Measurements from ENCODE around the gene GPATCH4. TPM values are rescaled to one million over a fixed set of nuclear protein-coding genes. Genes with fewer than 3 reads are reported as not detected.
A peak's percentile ranks its signal among the peaks of the same experiment; 100 is the strongest.
"Not testable (repeated sequence)": the region's sequence is repeated elsewhere in the genome, so short reads cannot be mapped to it uniquely, and the experiment has no call there.

GPATCH4 gene
- total RNA-seq, 1 donor from 2014 or later = 19.7 TPM

DNA sequence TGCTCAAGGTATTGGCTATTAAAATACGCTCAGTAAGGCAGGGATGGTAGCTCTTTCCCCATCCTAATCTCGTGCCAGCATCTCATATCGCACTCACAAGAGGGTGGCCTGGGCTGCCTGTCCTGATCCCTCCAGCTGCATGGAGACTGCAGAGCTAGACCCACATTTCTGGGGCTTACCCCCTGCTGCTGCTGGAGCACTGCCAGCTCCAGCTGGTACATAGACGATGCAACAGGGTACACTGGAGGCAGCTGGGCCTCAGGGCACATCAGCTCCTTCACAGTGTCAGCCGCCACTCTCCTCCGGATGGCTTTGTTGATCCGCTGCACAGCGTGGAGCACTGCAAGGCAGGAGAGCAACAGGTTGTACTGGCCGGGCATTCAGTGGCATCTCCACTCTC is 44.9 kb downstream of the GPATCH4 start:
- no peak for ATAC-seq
- no peak for DNase-seq (ENCODE audit: low spot score)
- intact Hi-C loops (cut with DNase I) = no loop called here

DNA sequence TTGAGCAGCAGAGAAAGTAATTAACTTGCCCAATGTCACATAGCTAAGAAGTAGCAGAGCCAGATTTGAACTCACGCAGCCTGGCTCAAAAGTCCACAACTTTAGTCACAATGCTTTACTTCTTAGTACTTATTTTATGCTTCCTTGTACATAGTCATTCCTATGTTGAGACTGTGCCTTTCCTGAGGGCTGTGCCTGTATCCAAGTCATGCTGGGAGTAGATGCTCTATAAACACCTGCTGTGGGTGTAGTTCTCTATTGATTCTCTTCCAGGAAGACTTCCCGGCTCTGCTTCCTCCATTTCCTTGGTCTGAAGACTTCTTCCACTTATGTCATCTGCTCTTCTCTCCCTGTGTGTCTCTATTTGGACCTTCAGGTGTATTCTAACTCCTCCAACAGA is 45.6 kb downstream of the GPATCH4 start:
- ATAC-seq = no peak
- intact Hi-C loops (cut with DNase I) = no loop called here
- no peak for DNase-seq (ENCODE audit: low spot score)

- intact Hi-C loops (cut with DNase I) = no loop called here
- no peak for DNase-seq (ENCODE audit: low spot score)
- ATAC-seq = no peak
Measured at GRCh38 chr1:156554971-156555370, 46.3 kb downstream of the GPATCH4 start.

DNA sequence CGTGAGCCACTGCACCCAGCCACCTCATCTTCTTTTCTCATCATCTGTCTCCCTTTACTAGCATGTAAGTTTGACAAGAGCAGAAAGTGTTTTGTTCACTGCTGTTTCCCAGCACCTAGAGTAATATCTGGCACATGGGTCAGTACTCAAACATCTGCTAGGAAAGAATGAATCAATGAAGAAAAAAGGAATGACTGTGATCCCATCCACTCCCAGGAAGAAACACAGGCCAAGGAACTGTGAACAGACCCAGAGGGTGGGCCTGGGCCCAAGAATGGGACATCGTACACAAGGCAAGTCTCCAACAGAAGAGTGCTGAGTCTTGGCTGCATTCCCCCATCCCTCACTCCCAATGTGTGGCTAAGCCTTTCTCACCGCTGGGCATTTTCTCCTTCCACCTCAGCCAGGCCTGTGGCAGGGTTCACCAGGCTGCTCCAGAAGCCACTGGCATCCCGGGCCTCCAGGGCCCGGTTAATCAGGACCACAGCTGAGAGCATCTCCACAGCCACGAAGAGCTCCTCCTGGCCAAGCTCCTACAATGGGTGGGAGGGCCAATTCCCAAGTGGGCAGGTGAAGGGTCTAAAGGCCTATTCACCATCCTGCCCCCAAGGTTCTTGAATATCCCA is 47.3 kb downstream of the GPATCH4 start:
- no peak for ATAC-seq
- no peak for DNase-seq (ENCODE audit: low spot score)
- intact Hi-C loops (cut with DNase I) = no loop called here

GRCh38 chr1:156552937-156553336 is 48.3 kb downstream of the GPATCH4 start:
- intact Hi-C loops (cut with DNase I); DNase-seq (ENCODE audit: low spot score): not testable (repeated sequence)
- peak; percentile 63 for ATAC-seq

DNA sequence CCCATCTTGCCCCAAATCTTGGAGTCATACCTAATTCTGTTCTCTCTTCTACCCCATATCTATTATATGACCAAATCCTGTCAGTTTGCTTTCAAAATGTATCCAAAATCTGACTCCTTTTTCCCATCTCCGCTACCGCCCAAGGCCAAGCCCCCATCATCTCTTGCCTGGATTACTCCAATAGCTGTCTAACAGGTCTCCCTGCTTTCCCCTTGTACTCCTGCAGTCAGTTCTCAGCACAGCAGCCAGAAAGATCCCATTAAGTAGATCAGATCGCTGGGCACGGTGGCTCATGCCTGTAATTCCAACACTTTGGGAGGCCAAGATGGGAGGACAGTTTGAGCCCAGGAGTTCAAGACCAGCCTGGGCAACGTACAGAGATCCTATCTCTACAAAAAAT is 48.8 kb downstream of the GPATCH4 start:
- DNase-seq (ENCODE audit: low spot score) = no peak
- ATAC-seq = no peak
- intact Hi-C loops (cut with DNase I) = no loop called here

GRCh38 chr1:156551869-156552268 is 49.4 kb downstream of the GPATCH4 start:
- intact Hi-C loops (cut with DNase I) = no loop called here
- ATAC-seq (no peak), DNase-seq (ENCODE audit: low spot score) (no peak)

GRCh38 chr1:156551066-156551643 is 50.1 kb downstream of the GPATCH4 start:
- intact Hi-C loops (cut with DNase I) = no loop called here
- ATAC-seq = no peak

DNA sequence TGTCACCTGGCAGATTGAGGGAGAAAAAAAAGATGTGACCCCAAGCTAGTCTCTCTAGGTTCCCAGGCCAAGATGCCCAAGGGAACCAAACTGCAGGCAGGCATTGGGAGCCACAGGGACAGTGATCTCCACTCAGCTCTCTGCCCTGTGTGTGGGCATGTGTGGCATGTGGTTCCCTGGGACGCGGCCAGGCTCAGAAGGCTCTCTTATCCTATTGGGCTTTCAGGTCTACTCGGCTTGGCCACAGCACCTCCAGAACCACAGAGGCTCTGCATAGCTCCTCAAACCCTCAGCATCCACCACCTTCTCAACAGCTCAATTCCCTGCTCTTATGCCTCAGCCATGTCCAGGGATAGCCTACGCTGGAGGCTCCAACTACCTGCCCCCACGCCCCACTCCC is 50.9 kb downstream of the GPATCH4 start:
- no peak for ATAC-seq
- DNase-seq (ENCODE audit: low spot score) = no peak

More at GRCh38 chr1:156551066-156551643, 50.1 kb downstream of the GPATCH4 start:
- no peak for DNase-seq (ENCODE audit: low spot score)

GRCh38 chr1:156549831-156550230 is 51.4 kb downstream of the GPATCH4 start:
- intact Hi-C loops (cut with DNase I) = no loop called here
- ATAC-seq = no peak
- DNase-seq (ENCODE audit: low spot score) = no peak

More for the DNA sequence above, 50.9 kb downstream of the GPATCH4 start:
- intact Hi-C loops (cut with DNase I) = no loop called here

- ATAC-seq (no peak), DNase-seq (ENCODE audit: low spot score) (no peak)
- intact Hi-C loops (cut with DNase I) = no loop called here
Measured at GRCh38 chr1:156549390-156549789, 51.9 kb downstream of the GPATCH4 start.

DNA sequence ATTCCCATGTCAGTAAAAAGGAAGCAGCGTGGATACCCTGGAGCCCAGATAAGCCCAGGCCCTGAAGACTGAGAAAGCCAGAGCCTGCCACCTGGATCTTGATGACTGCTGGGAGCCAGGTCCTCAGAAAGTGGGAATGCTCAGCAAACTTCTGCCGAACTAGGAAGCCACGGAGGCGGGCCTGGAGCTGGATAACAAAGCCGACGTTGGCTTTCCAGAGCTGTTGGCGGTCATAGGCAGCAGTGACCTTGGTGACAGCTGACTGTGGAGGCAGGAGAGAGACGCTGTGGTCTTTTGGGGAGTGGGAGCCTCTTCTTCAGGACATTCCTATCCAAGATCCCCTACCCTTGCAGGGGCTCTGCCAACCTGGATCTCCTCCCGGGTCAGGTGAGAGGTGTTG is 53.3 kb downstream of the GPATCH4 start:
- ATAC-seq (no peak), DNase-seq (ENCODE audit: low spot score) (no peak)
- intact Hi-C loops (cut with DNase I) = no loop called here

DNA sequence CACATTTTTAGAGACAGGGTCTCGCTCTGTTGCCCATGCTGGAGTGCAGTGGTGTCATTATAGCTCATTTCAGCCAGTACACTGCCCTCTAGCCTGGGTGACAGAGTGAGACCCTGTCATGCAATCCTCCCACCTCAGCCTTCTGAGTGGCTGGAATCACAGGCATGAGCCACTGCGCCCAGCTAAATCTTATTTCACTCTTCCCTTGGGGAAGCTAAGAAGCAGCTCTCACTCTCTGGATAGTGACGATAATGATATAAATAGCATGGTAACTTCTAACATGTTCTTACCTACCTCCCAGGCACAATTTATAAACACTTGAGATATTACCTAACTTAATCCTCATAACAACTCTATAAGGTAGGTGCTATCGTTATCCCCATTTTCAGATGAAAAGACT is 53.8 kb downstream of the GPATCH4 start:
- ATAC-seq (no peak), DNase-seq (ENCODE audit: low spot score) (no peak)
- intact Hi-C loops (cut with DNase I) = no loop called here

DNA sequence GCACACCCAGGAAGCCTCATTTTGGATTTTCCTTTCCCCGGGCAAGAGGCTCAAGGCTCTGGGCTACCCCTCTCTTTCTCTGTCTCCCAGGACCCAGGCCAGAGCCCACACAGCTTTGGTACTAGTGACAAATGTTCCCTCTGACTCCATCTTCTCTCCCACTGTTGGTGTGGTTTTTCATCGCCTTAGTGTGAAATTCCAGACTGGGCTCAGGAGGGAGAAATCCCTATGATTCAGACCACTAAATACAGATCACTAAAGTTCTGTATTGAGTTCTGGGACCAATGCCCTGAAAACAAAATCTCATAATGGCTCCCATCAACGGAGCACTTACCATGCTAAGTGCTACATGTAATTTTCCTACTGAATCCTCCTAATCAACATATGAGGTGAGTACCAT is 55.0 kb downstream of the GPATCH4 start:
- no peak for DNase-seq (ENCODE audit: low spot score)
- intact Hi-C loops (cut with DNase I) = no loop called here
- ATAC-seq = no peak

- DNase-seq (ENCODE audit: low spot score) = peak; percentile 4
- ATAC-seq = no peak
Measured at GRCh38 chr1:156544592-156545102, 56.6 kb downstream of the GPATCH4 start.

More at GRCh38 chr1:156544592-156545102, 56.6 kb downstream of the GPATCH4 start:
- intact Hi-C loops (cut with DNase I) = no loop called here

Other genes with a start within 250 kb of the GPATCH4 start
- not detected for gene RHBG, start 232.3 kb downstream of the GPATCH4 start, total RNA-seq
- 66.8 TPM for gene MEF2D, start 100.7 kb downstream of the GPATCH4 start, total RNA-seq
- 0.76 TPM for gene IQGAP3, start 28.9 kb downstream of the GPATCH4 start, total RNA-seq
- not detected for gene TTC24, start 21.8 kb downstream of the GPATCH4 start, total RNA-seq
- 47.3 TPM for gene NAXE, start 9.7 kb downstream of the GPATCH4 start, total RNA-seq
- gene HAPLN2, start 17.9 kb upstream of the GPATCH4 start, total RNA-seq = 5.5 TPM
- 0.27 TPM for gene BCAN, start 40.6 kb upstream of the GPATCH4 start, total RNA-seq
- gene NES, start 75.9 kb upstream of the GPATCH4 start, total RNA-seq = 126 TPM
- 40.0 TPM for gene CRABP2, start 104.1 kb upstream of the GPATCH4 start, total RNA-seq
- gene METTL25B, start 127.0 kb upstream of the GPATCH4 start, total RNA-seq = 35.9 TPM
- 19.4 TPM for gene ISG20L2, start 127.3 kb upstream of the GPATCH4 start, total RNA-seq
- 59.5 TPM for gene MRPL24, start 139.6 kb upstream of the GPATCH4 start, total RNA-seq
- gene HDGF, start 150.2 kb upstream of the GPATCH4 start, total RNA-seq = 112 TPM
- gene PRCC, start 166.1 kb upstream of the GPATCH4 start, total RNA-seq = 52.8 TPM
- 1.6 TPM for gene SH2D2A, start 215.4 kb upstream of the GPATCH4 start, total RNA-seq